Measurements from ENCODE around the gene DYNLRB2.

GRCh38 chr16:80517846-80518245 lies 22.9 kb upstream of the DYNLRB2 start:
- TF ChIP-seq CTCF (IDR thresholded peaks at IDR 0.05; ENCODE audit: low read length) (no peak), EZH2phosphoT487 (IDR thresholded peaks at IDR 0.05; ENCODE audit: low read length) (no peak)
